ENCODE measurements around the gene CCDC32.

The CCDC32 gene

GRCh38 chr15:40511472-40512133 lies 53.2 kb downstream of the CCDC32 start:
- peak; percentile 12 for DNase-seq

GRCh38 chr15:40511093-40511471 lies 53.8 kb downstream of the CCDC32 start:
- no peak for DNase-seq

- no peak for DNase-seq
These were observed 54.6 kb downstream of the CCDC32 start for GRCh38 chr15:40510201-40510600.

- DNase-seq, result no peak
These were observed 56.6 kb downstream of the CCDC32 start for GRCh38 chr15:40508216-40508615.

- peak; percentile 72 for DNase-seq
These were observed 57.8 kb downstream of the CCDC32 start for GRCh38 chr15:40506964-40507571.

All from fibroblast of skin of right biceps (primary cell).